Measurements from ENCODE around the gene CHAT. TPM values are rescaled to one million over a fixed set of nuclear protein-coding genes. Genes with fewer than 3 reads are reported as not detected.

Gene CHAT
- total RNA-seq, 4 donors from 2014 or later, result not detected

DNA sequence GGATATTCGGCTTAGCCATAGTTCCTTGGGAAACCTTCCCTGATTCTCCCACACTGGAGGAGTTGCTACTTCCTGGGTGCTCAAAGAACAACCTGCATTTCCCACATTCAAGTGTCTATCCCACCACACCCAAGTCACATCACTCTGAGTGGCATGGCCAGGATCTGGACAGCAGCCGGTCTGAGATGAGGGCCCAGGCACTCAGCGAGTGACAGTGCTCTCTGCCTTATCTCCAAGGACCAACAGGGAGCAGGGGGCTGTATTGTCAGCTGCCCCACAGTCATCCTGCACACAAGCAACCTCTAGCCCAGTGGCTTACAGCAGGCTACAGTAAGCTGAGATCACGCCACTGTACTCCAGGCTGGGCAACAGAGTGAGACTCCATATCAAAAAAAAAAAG, 19.8 kb upstream of the CHAT start:
- TF ChIP-seq POLR2A (IDR thresholded peaks at IDR 0.05) (no peak), EP300 (IDR thresholded peaks at IDR 0.05) (no peak)
- TF ChIP-seq, protein P1, sequence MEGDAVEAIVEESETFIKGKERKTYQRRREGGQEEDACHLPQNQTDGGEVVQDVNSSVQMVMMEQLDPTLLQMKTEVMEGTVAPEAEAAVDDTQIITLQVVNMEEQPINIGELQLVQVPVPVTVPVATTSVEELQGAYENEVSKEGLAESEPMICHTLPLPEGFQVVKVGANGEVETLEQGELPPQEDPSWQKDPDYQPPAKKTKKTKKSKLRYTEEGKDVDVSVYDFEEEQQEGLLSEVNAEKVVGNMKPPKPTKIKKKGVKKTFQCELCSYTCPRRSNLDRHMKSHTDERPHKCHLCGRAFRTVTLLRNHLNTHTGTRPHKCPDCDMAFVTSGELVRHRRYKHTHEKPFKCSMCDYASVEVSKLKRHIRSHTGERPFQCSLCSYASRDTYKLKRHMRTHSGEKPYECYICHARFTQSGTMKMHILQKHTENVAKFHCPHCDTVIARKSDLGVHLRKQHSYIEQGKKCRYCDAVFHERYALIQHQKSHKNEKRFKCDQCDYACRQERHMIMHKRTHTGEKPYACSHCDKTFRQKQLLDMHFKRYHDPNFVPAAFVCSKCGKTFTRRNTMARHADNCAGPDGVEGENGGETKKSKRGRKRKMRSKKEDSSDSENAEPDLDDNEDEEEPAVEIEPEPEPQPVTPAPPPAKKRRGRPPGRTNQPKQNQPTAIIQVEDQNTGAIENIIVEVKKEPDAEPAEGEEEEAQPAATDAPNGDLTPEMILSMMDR (IDR thresholded peaks at IDR 0.05), result no peak
- Histone ChIP-seq H3K9me3 (no peaks in the 10 kb centered on the region), H3K36me3 (no peaks in the 10 kb centered on the region), H3K27ac (no peak overlapping the region), H3K27me3 (no peaks in the 10 kb centered on the region), H3K4me1 (no peaks in the 10 kb centered on the region), H3K4me3 (no peak overlapping the region)
- 62 to 66% methylated on average over 3 to 4 of the region's 4 CpGs for WGBS, 2 donors
- DNase-seq (ENCODE audit: low spot score in 2 of 2), result no peak

GRCh38 chr10:49594594-49594993, 19.2 kb upstream of the CHAT start:
- H3K36me3 ChIP-seq, result no peaks in the 10 kb centered on the region
- no peak for TF ChIP-seq EP300 (IDR thresholded peaks at IDR 0.05)
- TF ChIP-seq, protein P1 (IDR thresholded peaks at IDR 0.05), result peak; percentile 56 to 64 (median 60)
- no peaks in the 10 kb centered on the region for H3K9me3 ChIP-seq
- no peak overlapping the region for H3K27ac ChIP-seq
- H3K27me3 ChIP-seq, result no peaks in the 10 kb centered on the region
- no peak overlapping the region for H3K4me3 ChIP-seq
- H3K4me1 ChIP-seq, result no peaks in the 10 kb centered on the region
- peak in 1 of 2 donors; percentile 52 for DNase-seq (ENCODE audit: low spot score in 2 of 2)
- 0 to 3% methylated on average over 6 of the region's 6 CpGs for WGBS, 2 donors

- Histone ChIP-seq H3K27ac (no peak overlapping the region), H3K27me3 (no peaks in the 10 kb centered on the region), H3K9me3 (no peaks in the 10 kb centered on the region), H3K4me3 (no peak overlapping the region), H3K4me1 (no peaks in the 10 kb centered on the region), H3K36me3 (no peaks in the 10 kb centered on the region)
- DNase-seq (ENCODE audit: low spot score in 2 of 2), result no peak
- no peak for TF ChIP-seq EP300 (IDR thresholded peaks at IDR 0.05)
- TF ChIP-seq, protein P1 (IDR thresholded peaks at IDR 0.05), result no peak
- TF ChIP-seq POLR2A (IDR thresholded peaks at IDR 0.05), result no peak
- WGBS, 2 donors, result 64% methylated on average over 10 of the region's 10 CpGs
Measured at GRCh38 chr10:49595003-49595712, 18.7 kb upstream of the CHAT start.

DNA sequence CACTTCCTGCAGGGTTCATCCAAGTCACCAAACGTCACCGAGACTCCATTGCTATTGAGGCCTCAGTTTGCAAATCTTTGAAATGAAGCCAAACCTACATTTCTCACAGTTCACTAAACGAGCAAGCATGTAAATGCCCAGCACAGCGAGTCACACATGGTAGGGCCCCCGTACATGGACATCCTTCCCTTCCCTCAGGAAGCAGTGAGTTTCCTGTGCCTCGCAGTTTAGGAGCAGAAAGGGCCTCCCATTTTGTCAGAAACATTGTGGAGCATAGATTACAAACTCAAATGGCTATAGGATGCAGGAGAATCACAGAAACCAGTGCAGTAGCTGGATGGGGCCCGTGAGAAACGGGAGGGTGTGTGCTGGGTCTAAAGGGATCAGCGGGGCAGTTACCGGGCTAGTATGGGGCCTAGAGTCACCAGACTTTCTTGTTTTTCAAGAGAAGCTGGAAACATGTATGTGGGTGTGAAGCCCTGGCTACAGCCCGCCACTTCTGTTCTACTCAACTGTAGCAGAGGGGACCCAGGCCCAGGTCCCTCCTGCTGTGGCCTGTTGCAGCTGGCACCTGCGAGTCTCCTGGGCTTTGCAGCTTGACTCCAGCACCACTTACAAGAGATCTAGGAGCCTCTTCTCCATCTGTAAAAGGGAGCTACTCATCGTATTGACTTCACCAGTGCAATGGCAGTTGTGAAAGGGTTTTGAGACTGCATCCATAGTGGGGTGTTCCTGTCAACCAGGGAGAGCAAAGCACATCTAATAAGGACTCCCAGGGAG, 17.9 kb upstream of the CHAT start:
- 68 to 76% methylated on average over 13 of the region's 13 CpGs for WGBS, 2 donors
- no peak overlapping the region for H3K27ac ChIP-seq

DNA sequence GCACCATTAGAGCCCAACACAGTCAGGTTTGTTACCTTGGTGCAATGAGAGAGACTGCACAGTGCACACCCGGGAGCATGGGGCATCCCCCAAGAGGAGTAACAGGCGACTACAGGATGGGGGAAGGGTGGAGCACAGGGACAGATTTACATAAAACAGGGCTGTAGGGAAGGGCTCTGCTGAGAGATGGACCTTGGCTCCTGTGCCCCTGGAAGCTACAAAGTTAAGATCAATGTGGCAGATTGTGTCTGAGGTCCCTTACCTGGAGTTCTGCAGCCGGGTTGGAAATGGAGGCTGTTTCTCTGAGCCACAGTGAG, 17.4 kb upstream of the CHAT start:
- no peak overlapping the region for H3K27ac ChIP-seq

More for the DNA sequence above, 17.9 kb upstream of the CHAT start:
- no peaks in the 10 kb centered on the region for H3K9me3 ChIP-seq
- no peaks in the 10 kb centered on the region for H3K36me3 ChIP-seq
- TF ChIP-seq, protein P1 (IDR thresholded peaks at IDR 0.05), result no peak
- no peak for TF ChIP-seq EP300 (IDR thresholded peaks at IDR 0.05)
- TF ChIP-seq POLR2A (IDR thresholded peaks at IDR 0.05), result no peak
- no peaks in the 10 kb centered on the region for H3K4me1 ChIP-seq
- H3K4me3 ChIP-seq, result no peak overlapping the region
- DNase-seq (ENCODE audit: low spot score in 2 of 2), result no peak
- H3K27me3 ChIP-seq, result no peaks in the 10 kb centered on the region

More for the DNA sequence above, 17.4 kb upstream of the CHAT start:
- no peak for DNase-seq (ENCODE audit: low spot score in 2 of 2)
- H3K27me3 ChIP-seq, result peaks cover 0 to 4% of the 10 kb centered on the region in 2 donors
- no peaks in the 10 kb centered on the region for H3K36me3 ChIP-seq
- no peaks in the 10 kb centered on the region for H3K9me3 ChIP-seq
- no peak for TF ChIP-seq POLR2A (IDR thresholded peaks at IDR 0.05)
- no peak for TF ChIP-seq EP300 (IDR thresholded peaks at IDR 0.05)
- TF ChIP-seq, protein P1 (IDR thresholded peaks at IDR 0.05), result no peak
- WGBS, 2 donors, result 50 to 62% methylated on average over 3 of the region's 3 CpGs
- H3K4me1 ChIP-seq, result no peaks in the 10 kb centered on the region
- no peak overlapping the region for H3K4me3 ChIP-seq

All from tibial nerve (tissue), 4 donors.